Liver (tissue), 9 donors: ENCODE measurements around the gene ANKRD53. TPM values are rescaled to one million over a fixed set of nuclear protein-coding genes. Genes with fewer than 3 reads are reported as not detected.

Experiments used
- DNase-seq: peaks from one replicate; pipeline ENCODE4 v3.0.0-alpha.2; 2017; ENCODE audit warnings: low spot score
- H3K27ac ChIP-seq, 2 donors: one replicate each; pipeline ENCODE4 v1.7.0; 2013; ENCODE audit warnings: inconsistent platforms in 2 of 2, low read length in 2 of 2, control low read depth in 1 of 2, low read depth in 1 of 2, mild to moderate bottlenecking in 1 of 2
- H3K27me3 ChIP-seq, 4 donors: one replicate each; pipeline versions ENCODE4 v1.6.1 to v1.7.0; 2013; ENCODE audit warnings: low read length in 3 of 4, inconsistent platforms in 1 of 4, mild to moderate bottlenecking in 1 of 4, moderate library complexity in 1 of 4; ENCODE audit not compliant: control insufficient read depth in 4 of 4, insufficient read depth in 4 of 4
- H3K36me3 ChIP-seq, 4 donors: one replicate each; pipeline versions ENCODE4 v1.6.1 to v1.7.0; 2013; ENCODE audit warnings: low read length in 3 of 4, mild to moderate bottlenecking in 3 of 4, low read depth in 1 of 4, moderate library complexity in 1 of 4; ENCODE audit not compliant: control insufficient read depth in 4 of 4, insufficient read depth in 3 of 4
- H3K4me1 ChIP-seq, 4 donors: one replicate each; pipeline versions ENCODE4 v1.6.1 to v1.7.0; 2013; ENCODE audit warnings: low read length in 3 of 4, mild to moderate bottlenecking in 3 of 4, moderate library complexity in 1 of 4; ENCODE audit not compliant: control insufficient read depth in 4 of 4, insufficient read depth in 4 of 4
- H3K4me3 ChIP-seq, 3 donors: one replicate each; pipeline versions ENCODE4 v1.6.1 to v1.7.0; 2013; ENCODE audit warnings: low read length in 3 of 3, control low read depth in 1 of 3, low read depth in 1 of 3, mild to moderate bottlenecking in 1 of 3
- H3K9ac ChIP-seq, 2 donors: one replicate each; pipeline ENCODE4 v1.7.0; 2013; ENCODE audit warnings: low read length in 2 of 2, mild to moderate bottlenecking in 2 of 2, moderate library complexity in 2 of 2, control low read depth in 1 of 2, low read depth in 1 of 2
- H3K9me3 ChIP-seq, 4 donors: one replicate each; pipeline versions ENCODE4 v1.6.1 to v1.7.0; 2013; ENCODE audit warnings: low read length in 3 of 4; ENCODE audit not compliant: control insufficient read depth in 4 of 4
- EGR1 ChIP-seq, 2 donors: IDR thresholded peaks; 2 replicates each; pipeline ENCODE4 v1.6.1; 2016 to 2018; ENCODE audit warnings: antibody characterized with exemption in 2 of 2, low read depth in 2 of 2
- FOXA1 ChIP-seq: IDR thresholded peaks from 2 replicates; pipeline ENCODE4 v1.6.1; 2016; ENCODE audit warnings: antibody characterized with exemption
- FOXA2 ChIP-seq: IDR thresholded peaks from 2 replicates; pipeline ENCODE4 v1.6.1; 2016; ENCODE audit warnings: antibody characterized with exemption
- HNF4A ChIP-seq, 2 donors: conservative IDR thresholded peaks; 2 replicates each; pipeline ENCODE4 v1.6.1; 2016; ENCODE audit warnings: antibody characterized with exemption in 2 of 2, mild to moderate bottlenecking in 2 of 2
- HNF4G ChIP-seq: IDR thresholded peaks from 2 replicates; pipeline ENCODE4 v1.6.1; 2016; ENCODE audit warnings: antibody characterized with exemption
- JUND ChIP-seq, 2 donors: IDR thresholded peaks; 2 replicates each; pipeline ENCODE4 v1.6.1; 2016; ENCODE audit warnings: antibody characterized with exemption in 2 of 2
- NR2F2 ChIP-seq: IDR thresholded peaks from 2 replicates; pipeline ENCODE4 v1.6.1; 2016; ENCODE audit warnings: antibody characterized with exemption
- RAD21 ChIP-seq, 2 donors: IDR thresholded peaks; 2 replicates each; pipeline ENCODE4 v1.6.1; 2016; ENCODE audit warnings: antibody characterized with exemption in 2 of 2, mild to moderate bottlenecking in 2 of 2
- RXRA ChIP-seq, 2 donors: IDR thresholded peaks; 2 replicates each; pipeline ENCODE4 v1.6.1; 2017 to 2018; ENCODE audit warnings: antibody characterized with exemption in 2 of 2, mild to moderate bottlenecking in 1 of 2
- SP1 ChIP-seq: IDR thresholded peaks from 2 replicates; pipeline ENCODE4 v1.6.1; 2018; ENCODE audit warnings: antibody characterized with exemption, mild to moderate bottlenecking
- YY1 ChIP-seq: IDR thresholded peaks from 2 replicates; pipeline ENCODE4 v1.6.1; 2016; ENCODE audit warnings: antibody characterized with exemption, mild to moderate bottlenecking
- WGBS: extraction: QIAGEN DNeasy Blood & Tissue Kit; methylation state at CpG from one replicate; pipeline ENCODE4 v1.1.7; 2013; 5-methylcytosine and 5-hydroxymethylcytosine counted together
- polyA plus RNA-seq, 2 donors: library from polyadenylated mRNA; stranded (reverse) in 1 of 2; unstranded in 1 of 2; fragments of 200-250 nt in 1 of 2; fragments of >200 nt in 1 of 2; fragmentation: Nextera tagmentation in 1 of 2; extraction: Ambion mirVana in 1 of 2; gene quantifications; one replicate each; pipeline versions ENCODE4 v1.2.1 to v1.2.3, GENCODE V29; 2013 to 2015
- total RNA-seq, 2 donors: library from RNA; depleted of rRNA; stranded (reverse); fragments of >200 nt; gene quantifications; one replicate each; pipeline ENCODE4 v1.2.3, GENCODE V29; 2014
- TF ChIP-seq, protein P1 (sequence below): IDR thresholded peaks from 2 replicates; pipeline ENCODE4 v1.6.1; 2016; ENCODE audit warnings: antibody characterized with exemption
- TF ChIP-seq, protein P2 (sequence below): fragments of 150-350 bp; IDR thresholded peaks from 2 replicates; pipeline ENCODE4 v1.5.1; 2017; ENCODE audit warnings: improper control_type of control experiment, low read depth, low read length; ENCODE audit not compliant: missing input control
- TF ChIP-seq, protein P3 (sequence below): IDR thresholded peaks from 2 replicates; pipeline ENCODE4 v1.6.1; 2016; ENCODE audit warnings: antibody characterized with exemption
- TF ChIP-seq, protein P4 (sequence below): IDR thresholded peaks from 2 replicates; pipeline ENCODE4 v1.6.1; 2016; ENCODE audit warnings: antibody characterized with exemption, mild to moderate bottlenecking
- TF ChIP-seq, protein P5 (sequence below): IDR thresholded peaks from 2 replicates; pipeline ENCODE4 v1.6.1; 2016; ENCODE audit warnings: antibody characterized with exemption
- donor health status: healthy.
- donor health status: healthy.
- donor health status: healthy.
- donor health status: healthy.
- donor health status: healthy.

Gene ANKRD53
- total and polyA plus RNA-seq, 4 donors = 0.29 to 0.50 (median 0.39) TPM

DNA sequence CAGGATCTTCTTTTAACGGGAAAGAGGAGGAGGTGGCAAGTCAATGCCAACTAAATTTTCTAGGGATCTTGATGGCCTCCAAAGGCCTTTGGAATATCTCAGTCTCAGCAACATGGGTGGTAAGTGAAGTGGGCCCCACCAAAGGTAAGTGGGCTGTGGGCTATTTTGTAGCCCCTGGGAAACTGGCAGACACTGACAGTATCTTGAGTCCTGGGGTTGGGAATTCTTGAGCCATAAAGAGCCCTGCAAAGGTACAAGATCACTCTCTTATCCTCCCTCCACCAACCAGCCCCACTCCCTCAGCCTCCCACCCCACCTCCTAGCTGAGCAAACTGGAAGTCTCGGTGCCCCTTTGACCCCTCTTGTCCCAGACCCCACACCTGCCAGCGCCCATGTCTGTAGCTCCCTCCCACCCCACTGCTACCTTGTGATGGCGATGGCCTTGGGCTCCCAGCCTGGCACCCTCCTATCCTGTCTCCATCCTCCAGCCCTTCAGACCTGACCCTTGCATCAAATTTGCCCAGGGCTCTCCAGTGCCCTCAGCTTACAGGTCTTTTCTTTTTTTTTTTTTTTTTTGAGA lies 34.2 kb upstream of the ANKRD53 start:
- H3K9me3 ChIP-seq = no peaks in the 10 kb centered on the region
- WGBS = 73% methylated on average over 4 of the region's 4 CpGs
- H3K4me1 ChIP-seq = peaks cover 2 to 9% (median 3%) of the 10 kb centered on the region in 4 donors
- H3K36me3 ChIP-seq = no peaks in the 10 kb centered on the region
- no peak overlapping the region for H3K27ac ChIP-seq
- peaks cover 0 to 6% (median 0%) of the 10 kb centered on the region in 4 donors for H3K27me3 ChIP-seq
- H3K9ac ChIP-seq = no peak overlapping the region
- H3K4me3 ChIP-seq = no peak overlapping the region
- no peak for DNase-seq
- TF ChIP-seq, protein P1, sequence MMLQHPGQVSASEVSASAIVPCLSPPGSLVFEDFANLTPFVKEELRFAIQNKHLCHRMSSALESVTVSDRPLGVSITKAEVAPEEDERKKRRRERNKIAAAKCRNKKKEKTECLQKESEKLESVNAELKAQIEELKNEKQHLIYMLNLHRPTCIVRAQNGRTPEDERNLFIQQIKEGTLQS = no peak
- no peak for TF ChIP-seq HNF4A (conservative IDR thresholded peaks at IDR 0.05)
- TF ChIP-seq FOXA1 = no peak
- no peak for TF ChIP-seq JUND (IDR thresholded peaks at IDR 0.05)

DNA sequence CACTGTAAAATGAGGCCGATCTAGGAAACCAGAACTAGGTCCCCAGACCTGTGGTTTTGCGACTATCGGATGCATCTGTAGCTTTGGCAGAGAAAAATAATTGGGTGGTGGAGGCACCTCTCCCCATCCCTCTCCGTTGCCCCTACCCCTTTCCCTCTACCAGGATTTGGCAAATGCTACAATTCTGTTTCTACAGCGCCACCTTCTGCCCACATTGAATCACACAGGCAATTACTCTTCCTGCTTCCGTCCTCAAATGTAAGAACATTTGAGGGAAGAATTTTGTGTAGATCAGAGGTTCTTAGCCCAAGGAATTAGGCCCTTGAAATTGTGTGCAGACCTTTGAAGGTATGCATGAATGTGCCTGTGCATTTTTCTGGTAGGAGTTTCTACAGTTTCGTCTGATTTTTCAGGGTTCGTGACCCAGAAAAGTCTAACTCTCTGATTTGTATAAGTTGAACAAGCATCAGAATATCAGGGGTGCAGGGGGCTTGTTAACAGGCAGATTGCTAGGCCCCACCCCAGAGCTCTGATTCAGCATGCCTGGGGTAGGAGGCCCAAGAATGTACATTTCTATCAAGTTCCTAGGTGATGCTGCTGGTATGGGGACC lies 31.5 kb upstream of the ANKRD53 start:
- no peak overlapping the region for H3K4me3 ChIP-seq
- peak; percentile 58 for DNase-seq
- 16% methylated on average over 8 of the region's 8 CpGs for WGBS
- H3K27ac ChIP-seq = no peak overlapping the region
- H3K27me3 ChIP-seq = peaks cover 0 to 6% (median 0%) of the 10 kb centered on the region in 4 donors
- H3K9ac ChIP-seq = no peak overlapping the region
- no peak for TF ChIP-seq HNF4A (conservative IDR thresholded peaks at IDR 0.05)
- TF ChIP-seq RAD21 (IDR thresholded peaks at IDR 0.05) = peak; percentile 65 to 76
- TF ChIP-seq, protein P2, sequence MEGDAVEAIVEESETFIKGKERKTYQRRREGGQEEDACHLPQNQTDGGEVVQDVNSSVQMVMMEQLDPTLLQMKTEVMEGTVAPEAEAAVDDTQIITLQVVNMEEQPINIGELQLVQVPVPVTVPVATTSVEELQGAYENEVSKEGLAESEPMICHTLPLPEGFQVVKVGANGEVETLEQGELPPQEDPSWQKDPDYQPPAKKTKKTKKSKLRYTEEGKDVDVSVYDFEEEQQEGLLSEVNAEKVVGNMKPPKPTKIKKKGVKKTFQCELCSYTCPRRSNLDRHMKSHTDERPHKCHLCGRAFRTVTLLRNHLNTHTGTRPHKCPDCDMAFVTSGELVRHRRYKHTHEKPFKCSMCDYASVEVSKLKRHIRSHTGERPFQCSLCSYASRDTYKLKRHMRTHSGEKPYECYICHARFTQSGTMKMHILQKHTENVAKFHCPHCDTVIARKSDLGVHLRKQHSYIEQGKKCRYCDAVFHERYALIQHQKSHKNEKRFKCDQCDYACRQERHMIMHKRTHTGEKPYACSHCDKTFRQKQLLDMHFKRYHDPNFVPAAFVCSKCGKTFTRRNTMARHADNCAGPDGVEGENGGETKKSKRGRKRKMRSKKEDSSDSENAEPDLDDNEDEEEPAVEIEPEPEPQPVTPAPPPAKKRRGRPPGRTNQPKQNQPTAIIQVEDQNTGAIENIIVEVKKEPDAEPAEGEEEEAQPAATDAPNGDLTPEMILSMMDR = peak; percentile 62
- no peaks in the 10 kb centered on the region for H3K36me3 ChIP-seq
- H3K9me3 ChIP-seq = no peaks in the 10 kb centered on the region
- peaks cover 2 to 9% (median 3%) of the 10 kb centered on the region in 4 donors for H3K4me1 ChIP-seq

DNA sequence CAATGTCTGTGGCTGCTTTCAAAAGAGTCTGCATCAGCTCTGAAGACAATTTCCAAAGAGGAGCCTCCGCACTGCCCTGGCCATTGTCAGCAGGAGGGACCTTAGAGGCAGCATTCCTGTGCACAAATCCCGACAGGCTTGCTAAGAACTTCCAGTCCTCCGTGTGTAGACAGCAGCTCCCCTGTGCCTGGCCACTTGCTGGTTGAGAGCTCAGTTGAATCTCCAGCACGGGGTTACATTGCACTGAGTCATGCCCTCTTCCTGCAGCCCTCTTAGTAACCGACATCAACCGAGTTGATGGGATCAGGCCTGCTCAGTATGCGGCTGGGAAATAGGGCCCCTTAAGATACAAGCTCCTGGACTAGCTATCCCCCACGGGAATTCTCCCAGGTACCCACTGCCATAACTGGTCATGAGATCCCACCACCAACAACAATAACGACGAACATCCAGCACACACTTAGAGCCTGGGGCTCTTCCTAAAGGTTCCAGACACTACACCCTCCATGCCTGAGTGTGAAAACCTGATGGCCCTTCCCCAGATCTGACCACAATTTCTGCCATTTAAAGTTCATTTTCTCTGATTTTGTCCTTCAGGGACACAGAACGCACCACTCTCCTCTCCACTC lies 30.8 kb upstream of the ANKRD53 start:
- no peak overlapping the region for H3K9ac ChIP-seq
- TF ChIP-seq YY1 = no peak
- TF ChIP-seq HNF4G = no peak
- TF ChIP-seq RAD21 (IDR thresholded peaks at IDR 0.05) = no peak
- TF ChIP-seq SP1 = no peak
- TF ChIP-seq HNF4A (conservative IDR thresholded peaks at IDR 0.05) = no peak
- TF ChIP-seq, protein P3, sequence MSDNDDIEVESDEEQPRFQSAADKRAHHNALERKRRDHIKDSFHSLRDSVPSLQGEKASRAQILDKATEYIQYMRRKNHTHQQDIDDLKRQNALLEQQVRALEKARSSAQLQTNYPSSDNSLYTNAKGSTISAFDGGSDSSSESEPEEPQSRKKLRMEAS = no peak
- TF ChIP-seq FOXA2 = no peak
- TF ChIP-seq, protein P4, sequence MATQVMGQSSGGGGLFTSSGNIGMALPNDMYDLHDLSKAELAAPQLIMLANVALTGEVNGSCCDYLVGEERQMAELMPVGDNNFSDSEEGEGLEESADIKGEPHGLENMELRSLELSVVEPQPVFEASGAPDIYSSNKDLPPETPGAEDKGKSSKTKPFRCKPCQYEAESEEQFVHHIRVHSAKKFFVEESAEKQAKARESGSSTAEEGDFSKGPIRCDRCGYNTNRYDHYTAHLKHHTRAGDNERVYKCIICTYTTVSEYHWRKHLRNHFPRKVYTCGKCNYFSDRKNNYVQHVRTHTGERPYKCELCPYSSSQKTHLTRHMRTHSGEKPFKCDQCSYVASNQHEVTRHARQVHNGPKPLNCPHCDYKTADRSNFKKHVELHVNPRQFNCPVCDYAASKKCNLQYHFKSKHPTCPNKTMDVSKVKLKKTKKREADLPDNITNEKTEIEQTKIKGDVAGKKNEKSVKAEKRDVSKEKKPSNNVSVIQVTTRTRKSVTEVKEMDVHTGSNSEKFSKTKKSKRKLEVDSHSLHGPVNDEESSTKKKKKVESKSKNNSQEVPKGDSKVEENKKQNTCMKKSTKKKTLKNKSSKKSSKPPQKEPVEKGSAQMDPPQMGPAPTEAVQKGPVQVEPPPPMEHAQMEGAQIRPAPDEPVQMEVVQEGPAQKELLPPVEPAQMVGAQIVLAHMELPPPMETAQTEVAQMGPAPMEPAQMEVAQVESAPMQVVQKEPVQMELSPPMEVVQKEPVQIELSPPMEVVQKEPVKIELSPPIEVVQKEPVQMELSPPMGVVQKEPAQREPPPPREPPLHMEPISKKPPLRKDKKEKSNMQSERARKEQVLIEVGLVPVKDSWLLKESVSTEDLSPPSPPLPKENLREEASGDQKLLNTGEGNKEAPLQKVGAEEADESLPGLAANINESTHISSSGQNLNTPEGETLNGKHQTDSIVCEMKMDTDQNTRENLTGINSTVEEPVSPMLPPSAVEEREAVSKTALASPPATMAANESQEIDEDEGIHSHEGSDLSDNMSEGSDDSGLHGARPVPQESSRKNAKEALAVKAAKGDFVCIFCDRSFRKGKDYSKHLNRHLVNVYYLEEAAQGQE = no peak
- no peak for TF ChIP-seq RXRA (IDR thresholded peaks at IDR 0.05)
- TF ChIP-seq NR2F2 = no peak
- TF ChIP-seq JUND (IDR thresholded peaks at IDR 0.05) = no peak
- no peak for TF ChIP-seq EGR1 (IDR thresholded peaks at IDR 0.05; ENCODE audit: low read depth in 2 of 2)
- TF ChIP-seq, protein P1 = no peak
- TF ChIP-seq, protein P5, sequence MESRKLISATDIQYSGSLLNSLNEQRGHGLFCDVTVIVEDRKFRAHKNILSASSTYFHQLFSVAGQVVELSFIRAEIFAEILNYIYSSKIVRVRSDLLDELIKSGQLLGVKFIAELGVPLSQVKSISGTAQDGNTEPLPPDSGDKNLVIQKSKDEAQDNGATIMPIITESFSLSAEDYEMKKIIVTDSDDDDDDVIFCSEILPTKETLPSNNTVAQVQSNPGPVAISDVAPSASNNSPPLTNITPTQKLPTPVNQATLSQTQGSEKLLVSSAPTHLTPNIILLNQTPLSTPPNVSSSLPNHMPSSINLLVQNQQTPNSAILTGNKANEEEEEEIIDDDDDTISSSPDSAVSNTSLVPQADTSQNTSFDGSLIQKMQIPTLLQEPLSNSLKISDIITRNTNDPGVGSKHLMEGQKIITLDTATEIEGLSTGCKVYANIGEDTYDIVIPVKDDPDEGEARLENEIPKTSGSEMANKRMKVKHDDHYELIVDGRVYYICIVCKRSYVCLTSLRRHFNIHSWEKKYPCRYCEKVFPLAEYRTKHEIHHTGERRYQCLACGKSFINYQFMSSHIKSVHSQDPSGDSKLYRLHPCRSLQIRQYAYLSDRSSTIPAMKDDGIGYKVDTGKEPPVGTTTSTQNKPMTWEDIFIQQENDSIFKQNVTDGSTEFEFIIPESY = no peak

More for the DNA sequence above, 30.8 kb upstream of the ANKRD53 start:
- 45% methylated on average over 11 of the region's 11 CpGs for WGBS
- Histone ChIP-seq H3K9me3 (no peaks in the 10 kb centered on the region), H3K36me3 (no peaks in the 10 kb centered on the region), H3K4me1 (peaks cover 2 to 9% (median 3%) of the 10 kb centered on the region in 4 donors), H3K27ac (no peak overlapping the region), H3K4me3 (peak overlapping the region in 1 of 3 donors; percentile 39), H3K27me3 (peaks cover 0 to 6% (median 0%) of the 10 kb centered on the region in 4 donors)
- no peak for DNase-seq
